ENCODE data around the gene PLCL2.
"Not testable (repeated sequence)": the region's sequence is repeated elsewhere in the genome, so short reads cannot be mapped to it uniquely, and the experiment has no call there.

The PLCL2 gene

GRCh38 chr3:16979769-16980515 lies 95.2 kb downstream of the PLCL2 start:
- not testable (repeated sequence) for DNase-seq

- DNase-seq: not testable (repeated sequence)
Measured at GRCh38 chr3:16980526-16980925, 95.8 kb downstream of the PLCL2 start.

GRCh38 chr3:16982460-16982859 lies 97.7 kb downstream of the PLCL2 start:
- DNase-seq: no peak

- no peak for DNase-seq
Measured at GRCh38 chr3:16985608-16986007, 100.9 kb downstream of the PLCL2 start.

GRCh38 chr3:16987141-16987540 lies 102.4 kb downstream of the PLCL2 start:
- DNase-seq: no peak

- DNase-seq: no peak
Measured at GRCh38 chr3:16990163-16990562, 105.4 kb downstream of the PLCL2 start.

GRCh38 chr3:16992198-16992597 lies 107.4 kb downstream of the PLCL2 start:
- no peak for DNase-seq

GRCh38 chr3:16993227-16993626 lies 108.5 kb downstream of the PLCL2 start:
- DNase-seq: no peak

- no peak for DNase-seq
Measured at GRCh38 chr3:16994854-16995525, 110.2 kb downstream of the PLCL2 start.

GRCh38 chr3:16995601-16996000 lies 110.8 kb downstream of the PLCL2 start:
- DNase-seq: no peak

GRCh38 chr3:16998236-16998923 lies 113.6 kb downstream of the PLCL2 start:
- no peak for DNase-seq

GRCh38 chr3:16999161-16999560 lies 114.4 kb downstream of the PLCL2 start:
- no peak for DNase-seq

- no peak for DNase-seq
Measured at GRCh38 chr3:16999871-17000270, 115.1 kb downstream of the PLCL2 start.

- no peak for DNase-seq
Measured at GRCh38 chr3:17003457-17003856, 118.7 kb downstream of the PLCL2 start.

GRCh38 chr3:17006132-17006852 lies 121.5 kb downstream of the PLCL2 start:
- DNase-seq: no peak

GRCh38 chr3:17007284-17007683 lies 122.5 kb downstream of the PLCL2 start:
- no peak for DNase-seq

GRCh38 chr3:17009826-17010225 lies 125.1 kb downstream of the PLCL2 start:
- no peak for DNase-seq

- no peak for DNase-seq
Measured at GRCh38 chr3:17011728-17012338, 127.1 kb downstream of the PLCL2 start.

- DNase-seq: no peak
Measured at GRCh38 chr3:17013050-17013449, 128.3 kb downstream of the PLCL2 start.

GRCh38 chr3:17013571-17013970 lies 128.8 kb downstream of the PLCL2 start:
- no peak for DNase-seq

- DNase-seq: no peak
Measured at GRCh38 chr3:17014284-17014683, 129.5 kb downstream of the PLCL2 start.

GRCh38 chr3:17014709-17015108 lies 130.0 kb downstream of the PLCL2 start:
- no peak for DNase-seq

- no peak for DNase-seq
Measured at GRCh38 chr3:17021614-17022013, 136.9 kb downstream of the PLCL2 start.
